Measurements from ENCODE around the gene VWA5B1. TPM values are rescaled to one million over a fixed set of nuclear protein-coding genes. Genes with fewer than 3 reads are reported as not detected.

Gene VWA5B1
- total and polyA plus RNA-seq, 2 of the 4 experiments (the other 2 are of a cell fraction): not detected

- no peak overlapping the region for H3K14ac ChIP-seq (replicated peaks; ENCODE audit: low read depth, low read length)
- POLR2A ChIA-PET (ENCODE audit: unreplicated experiment): no interaction called here
- no peak overlapping the region for H3K56ac ChIP-seq (ENCODE audit: extremely low read depth, insufficient read depth, low read length)
- dilution Hi-C loops (cut with HindIII; ENCODE audit: low sequenced_read_pairs, unreplicated experiment) (no loop called here), in situ Hi-C loops (cut with MboI; ENCODE audit: low sequenced_read_pairs) (no loop called here), intact Hi-C loops (cut with micrococcal nuclease) (no loop called here)
- no peak for TF ChIP-seq POLR2A (IDR thresholded peaks at IDR 0.05; ENCODE audit: low read depth, low read length)
- no peak for ATAC-seq (ENCODE audit: low read depth)
- no peaks in the 10 kb centered on the region for H4K20me1 ChIP-seq (ENCODE audit: insufficient read depth, low read length)
- no peak overlapping the region for H4K5ac ChIP-seq (ENCODE audit: low read depth, low read length)
- no peaks in the 10 kb centered on the region for H3K9me3 ChIP-seq (ENCODE audit: control insufficient read depth, insufficient read depth, low read length)
- H3K23ac ChIP-seq (ENCODE audit: low read depth, low read length): no peak overlapping the region
- no peaks in the 10 kb centered on the region for H3K79me1 ChIP-seq (ENCODE audit: low read depth in 1 of 2, low read length in 2 of 2)
- no peak overlapping the region for H3K18ac ChIP-seq (ENCODE audit: low read depth, low read length)
- 39% methylated on average over 5 of the region's 13 CpGs; no CpG with 5 or more reads in 1 of the 2 experiments for WGBS, 2 experiments (ENCODE audit: extremely low coverage in 2 of 2, insufficient read length in 1 of 2)
- no peak overlapping the region for H2AK5ac ChIP-seq (ENCODE audit: low read depth, low read length)
- no peaks in the 10 kb centered on the region for H3K36me3 ChIP-seq (ENCODE audit: control insufficient read depth, insufficient read depth, low read length)
- peaks cover 35% of the 10 kb centered on the region for H3K27me3 ChIP-seq (ENCODE audit: control insufficient read depth, insufficient read depth, low read length)
- no peak overlapping the region for H2BK15ac ChIP-seq (ENCODE audit: low read depth, low read length)
- H3K27ac ChIP-seq (ENCODE audit: insufficient read depth, low read length): no peak overlapping the region
- no peak overlapping the region for H4K91ac ChIP-seq (ENCODE audit: insufficient read depth, low read depth, low read length)
- H3K4me1 ChIP-seq (ENCODE audit: control insufficient read depth, insufficient read depth, low read length): peaks cover 8% of the 10 kb centered on the region; the same call in 1 of the 2 replicates
- DNase-seq: no peak
- no peak overlapping the region for H2BK5ac ChIP-seq (ENCODE audit: low read depth, low read length, poor library complexity, severe bottlenecking)
- H4K8ac ChIP-seq (ENCODE audit: low read depth in 2 of 2, low read length in 2 of 2): no peak overlapping the region
- no TSS peak for BruUV-seq (replicated peaks)
- CTCF ChIA-PET: no interaction called here
- H3K4me2 ChIP-seq (ENCODE audit: low read depth, low read length): no peak overlapping the region
- no peak overlapping the region for H2AFZ ChIP-seq (replicated peaks; ENCODE audit: low read length, poor library complexity)
- H2BK120ac ChIP-seq (ENCODE audit: low read depth, low read length): no peak overlapping the region
- H2BK20ac ChIP-seq (ENCODE audit: low read depth, low read length): no peak overlapping the region
- no peak overlapping the region for H2AK9ac ChIP-seq (replicated peaks; ENCODE audit: low read depth, low read length, poor library complexity)
- no peak overlapping the region for H3K4ac ChIP-seq (ENCODE audit: low read depth, low read length)
- H3K9ac ChIP-seq (ENCODE audit: low read depth, low read length): no peak overlapping the region
- H3K4me3 ChIP-seq (ENCODE audit: insufficient read depth, low read depth, low read length): no peak overlapping the region
- H3K9me1 ChIP-seq (ENCODE audit: insufficient read depth, low read length): 0 out of 2 replicates have a peak, but pooled peaks cover 3% of the 10 kb centered on the region
These were observed 112.1 kb downstream of the VWA5B1 start for GRCh38 chr1:20402585-20403422.

Measured in IMR-90 (cell line).